GM21423 (cell line): ENCODE results near the gene INHBC.

Experiments
- ATAC-seq: cut with Tn5 transposase; IDR thresholded peaks from one replicate; pipeline ENCODE4 v1.9.1; 2021; ENCODE audit warnings: mild to moderate bottlenecking, moderate library complexity; ENCODE audit not compliant: unreplicated experiment

INHBC gene

GRCh38 chr12:57452937-57453509 lies 18.4 kb downstream of the INHBC start:
- peak; percentile 43 for ATAC-seq

GRCh38 chr12:57454213-57454565 lies 19.6 kb downstream of the INHBC start:
- no peak for ATAC-seq

GRCh38 chr12:57454566-57455373 lies 20.2 kb downstream of the INHBC start, which contains the start of gene INHBE:
INHBE (plus strand) TSS chr12:57455307; CDS start chr12:57455537, 230 bp downstream.
- ATAC-seq: no peak

- no peak for ATAC-seq
Measured at GRCh38 chr12:57455374-57456144, 21.0 kb downstream of the INHBC start.

GRCh38 chr12:57456145-57456700 lies 21.6 kb downstream of the INHBC start:
- ATAC-seq: peak; percentile 25

- no peak for ATAC-seq
Measured at GRCh38 chr12:57456737-57457490, 22.3 kb downstream of the INHBC start.

- no peak for ATAC-seq
Measured at GRCh38 chr12:57458665-57459054, 24.1 kb downstream of the INHBC start.

GRCh38 chr12:57459055-57459749 lies 24.6 kb downstream of the INHBC start:
- ATAC-seq: peak; percentile 44

GRCh38 chr12:57459750-57460467 lies 25.3 kb downstream of the INHBC start, which contains the start of gene GLI1:
GLI1 (plus strand) TSS chr12:57459785; CDS start chr12:57463692, 3,907 bp downstream.
- ATAC-seq: no peak

GRCh38 chr12:57460468-57460784 lies 25.8 kb downstream of the INHBC start:
- ATAC-seq: no peak

- no peak for ATAC-seq
Measured at GRCh38 chr12:57460841-57461275, 26.3 kb downstream of the INHBC start.

GRCh38 chr12:57461276-57461916 lies 26.8 kb downstream of the INHBC start:
- ATAC-seq: no peak

GRCh38 chr12:57461917-57462250 lies 27.3 kb downstream of the INHBC start:
- ATAC-seq: no peak

GRCh38 chr12:57462251-57462911 lies 27.8 kb downstream of the INHBC start:
- ATAC-seq: peak; percentile 68

GRCh38 chr12:57462912-57463253 lies 28.3 kb downstream of the INHBC start:
- no peak for ATAC-seq

- no peak for ATAC-seq
Measured at GRCh38 chr12:57464569-57464968, 30.0 kb downstream of the INHBC start.

GRCh38 chr12:57465030-57465746 lies 30.6 kb downstream of the INHBC start:
- ATAC-seq: no peak
